ENCODE results near the gene EXD2. TPM values are rescaled to one million over a fixed set of nuclear protein-coding genes. Genes with fewer than 3 reads are reported as not detected.

EXD2 gene
- total and polyA plus RNA-seq, 2 of the 13 experiments (the other 11 are each of a cell fraction or from before 2014, with no cell fraction given): 9.5 to 15.1 TPM

GRCh38 chr14:69261761-69262331 lies 70.5 kb downstream of the EXD2 start (continued):
- no peak for TF ChIP-seq HMGXB3 (CRISPR knock-in tag; IDR thresholded peaks at IDR 0.05; ENCODE audit: borderline replicate concordance)
- TF ChIP-seq NFAT5 (CRISPR knock-in tag; IDR thresholded peaks at IDR 0.05): no peak
- TF ChIP-seq MIER2 (CRISPR knock-in tag; IDR thresholded peaks at IDR 0.05): 0 out of 2 replicates have a peak, but pooled peaks have one; percentile 45
- no peak for TF ChIP-seq ZNF841 (CRISPR knock-in tag; IDR thresholded peaks at IDR 0.05; ENCODE audit: borderline replicate concordance)
- no peak for TF ChIP-seq REXO4 (CRISPR knock-in tag; IDR thresholded peaks at IDR 0.05; ENCODE audit: borderline replicate concordance)
- no peak for TF ChIP-seq ZNF570 (CRISPR knock-in tag; IDR thresholded peaks at IDR 0.05; ENCODE audit: borderline replicate concordance)
- TF ChIP-seq RAD51 (IDR thresholded peaks at IDR 0.05; ENCODE audit: borderline replicate concordance): no peak
- 0 out of 2 replicates have a peak, but pooled peaks have one; percentile 47 for TF ChIP-seq ZNF350 (CRISPR knock-in tag; IDR thresholded peaks at IDR 0.05; ENCODE audit: borderline replicate concordance, low read depth)
- no peak for TF ChIP-seq ZMAT3 (CRISPR knock-in tag; conservative IDR thresholded peaks at IDR 0.05)
- TF ChIP-seq XRCC5 (optimal IDR thresholded peaks at IDR 0.05; ENCODE audit: low read length): peak; percentile 60
- no peak for TF ChIP-seq ARHGAP35 (CRISPR knock-in tag; IDR thresholded peaks at IDR 0.05; ENCODE audit: borderline replicate concordance)
- no peak for TF ChIP-seq SIN3A (IDR thresholded peaks at IDR 0.05; ENCODE audit: borderline replicate concordance, low read depth, low read length)
- no peak for TF ChIP-seq ZNF543 (CRISPR knock-in tag; IDR thresholded peaks at IDR 0.05)
- TF ChIP-seq ZNF639 (CRISPR knock-in tag; conservative IDR thresholded peaks at IDR 0.05): no peak
- no peak for TF ChIP-seq KAT2B (IDR thresholded peaks at IDR 0.05; ENCODE audit: borderline replicate concordance, low read depth, low read length)
- peak; percentile 23; the same call in 1 of the 2 replicates for TF ChIP-seq ZNF770 (CRISPR knock-in tag; IDR thresholded peaks at IDR 0.05)

Data from HepG2 (cell line).